Omental fat pad (tissue), 4 donors: ENCODE data around the gene GTF3A. TPM values are rescaled to one million over a fixed set of nuclear protein-coding genes. Genes with fewer than 3 reads are reported as not detected.

Source experiments
- ATAC-seq: fragments of 150-250 bp; one replicate; pipeline ENCODE4 v1.9.1; 2016; ENCODE audit warnings: mild to moderate bottlenecking, moderate library complexity; ENCODE audit not compliant: low FRiP score
- DNase-seq: peaks from one replicate; pipeline ENCODE4 v3.0.0-alpha.2; 2019; ENCODE audit warnings: low spot score
- CTCF ChIP-seq, 3 donors: fragments of 450-650 bp; IDR thresholded peaks; one replicate each; pipeline ENCODE4 v1.5.1; 2016 to 2017; ENCODE audit warnings: antibody characterized with exemption in 3 of 3, mild to moderate bottlenecking in 3 of 3, moderate library complexity in 2 of 3
- total RNA-seq, 4 donors: library from RNA; depleted of rRNA; stranded (reverse); fragments of >200 nt; gene quantifications; one replicate each; pipeline ENCODE4 v1.1.0, GENCODE V29; 2016

The GTF3A gene
- total RNA-seq, 4 donors from 2014 or later, result 129 to 170 (median 147) TPM

- DNase-seq (no peak), ATAC-seq (no peak)
- no peak for TF ChIP-seq CTCF (IDR thresholded peaks at IDR 0.05)
Observed at GRCh38 chr13:27383104-27383921, 41.1 kb upstream of the GTF3A start.

- DNase-seq (no peak), ATAC-seq (no peak)
- no peak for TF ChIP-seq CTCF (IDR thresholded peaks at IDR 0.05)
Observed at GRCh38 chr13:27384285-27384684, 40.1 kb upstream of the GTF3A start.

- ATAC-seq, result no peak
- no peak for TF ChIP-seq CTCF (IDR thresholded peaks at IDR 0.05)
Observed at GRCh38 chr13:27388241-27388640, 36.2 kb upstream of the GTF3A start.

GRCh38 chr13:27389891-27390290 lies 34.5 kb upstream of the GTF3A start:
- ATAC-seq (no peak), DNase-seq (no peak)
- no peak for TF ChIP-seq CTCF (IDR thresholded peaks at IDR 0.05)

More at GRCh38 chr13:27388241-27388640, 36.2 kb upstream of the GTF3A start:
- no peak for DNase-seq

- ATAC-seq (no peak), DNase-seq (no peak)
- no peak for TF ChIP-seq CTCF (IDR thresholded peaks at IDR 0.05)
Observed at GRCh38 chr13:27391471-27391870, 32.9 kb upstream of the GTF3A start.

GRCh38 chr13:27393101-27393500 lies 31.3 kb upstream of the GTF3A start:
- DNase-seq (no peak), ATAC-seq (no peak)
- no peak for TF ChIP-seq CTCF (IDR thresholded peaks at IDR 0.05)

- DNase-seq (no peak), ATAC-seq (no peak)
- no peak for TF ChIP-seq CTCF (IDR thresholded peaks at IDR 0.05)
Observed at GRCh38 chr13:27395007-27395510, 29.4 kb upstream of the GTF3A start.
